ENCODE data around the gene TRIM46. TPM values are rescaled to one million over a fixed set of nuclear protein-coding genes. Genes with fewer than 3 reads are reported as not detected.
A peak's percentile ranks its signal among the peaks of the same experiment; 100 is the strongest.

TRIM46 gene
- total and polyA plus RNA-seq, 9 of the 15 experiments (the other 6 are each of a cell fraction or from before 2014, with no cell fraction given): 0.05 to 0.60 (median 0.16) TPM; not detected in 3

GRCh38 chr1:155139895-155140629 lies 33.6 kb upstream of the TRIM46 start, which contains the start of gene DPM3 (continued):
- TF ChIP-seq, protein P1, sequence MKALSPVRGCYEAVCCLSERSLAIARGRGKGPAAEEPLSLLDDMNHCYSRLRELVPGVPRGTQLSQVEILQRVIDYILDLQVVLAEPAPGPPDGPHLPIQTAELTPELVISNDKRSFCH (CRISPR knock-in tag; IDR thresholded peaks at IDR 0.05): no peak
- TF ChIP-seq, protein P1 (tag; IDR thresholded peaks at IDR 0.05): peak; percentile 63; the same call in 1 of the 2 replicates
- TF ChIP-seq MCM5 (IDR thresholded peaks at IDR 0.05; ENCODE audit: low read depth) (no peak), ZNF507 (tag; conservative IDR thresholded peaks at IDR 0.05) (no peak), TSC22D4 (tag; IDR thresholded peaks at IDR 0.05) (no peak), ZNF239 (CRISPR knock-in tag; IDR thresholded peaks at IDR 0.05) (no peak), ZNF23 (CRISPR knock-in tag; IDR thresholded peaks at IDR 0.05) (no peak), HMGN3 (IDR thresholded peaks at IDR 0.05; ENCODE audit: borderline replicate concordance, extremely low read depth, insufficient read length, low read depth, low read length) (peak; percentile 65), TEAD2 (tag; IDR thresholded peaks at IDR 0.05) (no peak), WHSC1 (IDR thresholded peaks at IDR 0.05; ENCODE audit: low read length) (no peak), ZNF778 (CRISPR knock-in tag; IDR thresholded peaks at IDR 0.05) (no peak), TRIM28 (IDR thresholded peaks at IDR 0.05) (no peak), POLR2G (IDR thresholded peaks at IDR 0.05; ENCODE audit: low read depth, low read length) (peak; percentile 81), BRCA1 (IDR thresholded peaks at IDR 0.05) (no peak), BRCA1 (CRISPR knock-in tag; IDR thresholded peaks at IDR 0.05) (no peak), ZNF133 (CRISPR knock-in tag; IDR thresholded peaks at IDR 0.05) (no peak), ASH1L (IDR thresholded peaks at IDR 0.05; ENCODE audit: borderline replicate concordance, low read depth, partially characterized antibody) (no peak), E2F6 (IDR thresholded peaks at IDR 0.05; ENCODE audit: borderline replicate concordance in 1 of 2, extremely low read depth in 1 of 2, insufficient read depth in 1 of 2, insufficient read length in 1 of 2, low read depth in 1 of 2, low read length in 1 of 2, poor library complexity in 1 of 2, severe bottlenecking in 1 of 2) (peak in 1 of 2 experiments; percentile 42), PTTG1 (tag; IDR thresholded peaks at IDR 0.05; ENCODE audit: low read depth) (no peak), EHMT2 (IDR thresholded peaks at IDR 0.05) (no peak), ZNF175 (CRISPR knock-in tag; IDR thresholded peaks at IDR 0.05; ENCODE audit: low read depth) (no peak), JUN (IDR thresholded peaks at IDR 0.05; ENCODE audit: borderline replicate concordance, low read depth, low read length) (0 out of 2 replicates have a peak, but pooled peaks have one; percentile 4), JUN (CRISPR knock-in tag; IDR thresholded peaks at IDR 0.05; ENCODE audit: borderline replicate concordance) (no peak), FOXP1 (CRISPR knock-in tag; IDR thresholded peaks at IDR 0.05) (peak; percentile 64; the same call in 1 of the 2 replicates)
- TF ChIP-seq, protein P2, sequence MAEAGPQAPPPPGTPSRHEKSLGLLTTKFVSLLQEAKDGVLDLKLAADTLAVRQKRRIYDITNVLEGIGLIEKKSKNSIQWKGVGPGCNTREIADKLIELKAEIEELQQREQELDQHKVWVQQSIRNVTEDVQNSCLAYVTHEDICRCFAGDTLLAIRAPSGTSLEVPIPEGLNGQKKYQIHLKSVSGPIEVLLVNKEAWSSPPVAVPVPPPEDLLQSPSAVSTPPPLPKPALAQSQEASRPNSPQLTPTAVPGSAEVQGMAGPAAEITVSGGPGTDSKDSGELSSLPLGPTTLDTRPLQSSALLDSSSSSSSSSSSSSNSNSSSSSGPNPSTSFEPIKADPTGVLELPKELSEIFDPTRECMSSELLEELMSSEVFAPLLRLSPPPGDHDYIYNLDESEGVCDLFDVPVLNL (CRISPR knock-in tag; IDR thresholded peaks at IDR 0.05; ENCODE audit: low read depth): no peak
- TF ChIP-seq, protein P3, sequence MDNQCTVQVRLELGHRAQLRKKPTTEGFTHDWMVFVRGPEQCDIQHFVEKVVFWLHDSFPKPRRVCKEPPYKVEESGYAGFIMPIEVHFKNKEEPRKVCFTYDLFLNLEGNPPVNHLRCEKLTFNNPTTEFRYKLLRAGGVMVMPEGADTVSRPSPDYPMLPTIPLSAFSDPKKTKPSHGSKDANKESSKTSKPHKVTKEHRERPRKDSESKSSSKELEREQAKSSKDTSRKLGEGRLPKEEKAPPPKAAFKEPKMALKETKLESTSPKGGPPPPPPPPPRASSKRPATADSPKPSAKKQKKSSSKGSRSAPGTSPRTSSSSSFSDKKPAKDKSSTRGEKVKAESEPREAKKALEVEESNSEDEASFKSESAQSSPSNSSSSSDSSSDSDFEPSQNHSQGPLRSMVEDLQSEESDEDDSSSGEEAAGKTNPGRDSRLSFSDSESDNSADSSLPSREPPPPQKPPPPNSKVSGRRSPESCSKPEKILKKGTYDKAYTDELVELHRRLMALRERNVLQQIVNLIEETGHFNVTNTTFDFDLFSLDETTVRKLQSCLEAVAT (IDR thresholded peaks at IDR 0.05): 0 out of 4 replicates have a peak, but pooled peaks of 1 of the 2 experiments have one; percentile 17
